Measurements from ENCODE around the gene DAB2. TPM values are rescaled to one million over a fixed set of nuclear protein-coding genes. Genes with fewer than 3 reads are reported as not detected.

The DAB2 gene
- total and polyA plus RNA-seq, 8 donors: 96.8 to 162 (median 120) TPM

- DNase-seq: no peak
- H3K4me3 ChIP-seq: no peak overlapping the region
- H3K9me3 ChIP-seq: no peaks in the 10 kb centered on the region
- H3K4me1 ChIP-seq: peaks cover 28 to 71% of the 10 kb centered on the region in 2 donors
- no peak for TF ChIP-seq CTCF (IDR thresholded peaks at IDR 0.05)
- H3K27ac ChIP-seq: no peak overlapping the region
- no peaks in the 10 kb centered on the region for H3K27me3 ChIP-seq
- no peak for ATAC-seq
- no peaks in the 10 kb centered on the region for H3K36me3 ChIP-seq
- intact Hi-C loops (cut with DNase I): no loop called here
These were observed 11.0 kb downstream of the DAB2 start for GRCh38 chr5:39413771-39414170.

- peak overlapping the region in 1 of 2 donors; percentile 79 for H3K27ac ChIP-seq
- ATAC-seq: no peak
These were observed 11.9 kb downstream of the DAB2 start for GRCh38 chr5:39412721-39413394.

GRCh38 chr5:39411985-39412384 is 12.8 kb downstream of the DAB2 start:
- H3K9me3 ChIP-seq: no peaks in the 10 kb centered on the region
- H3K4me3 ChIP-seq: no peak overlapping the region
- peaks cover 34 to 74% of the 10 kb centered on the region in 2 donors for H3K4me1 ChIP-seq
- H3K27ac ChIP-seq: peak overlapping the region; percentile 54 to 79
- intact Hi-C loops (cut with DNase I): no loop called here
- no peaks in the 10 kb centered on the region for H3K27me3 ChIP-seq
- no peaks in the 10 kb centered on the region for H3K36me3 ChIP-seq
- no peak for TF ChIP-seq CTCF (IDR thresholded peaks at IDR 0.05)
- DNase-seq (no peak), ATAC-seq (no peak)

More at GRCh38 chr5:39412721-39413394, 11.9 kb downstream of the DAB2 start:
- intact Hi-C loops (cut with DNase I): no loop called here
- no peak overlapping the region for H3K4me3 ChIP-seq
- H3K36me3 ChIP-seq: no peaks in the 10 kb centered on the region
- TF ChIP-seq CTCF (IDR thresholded peaks at IDR 0.05): no peak
- DNase-seq: no peak
- peaks cover 34 to 71% of the 10 kb centered on the region in 2 donors for H3K4me1 ChIP-seq
- H3K27me3 ChIP-seq: no peaks in the 10 kb centered on the region
- no peaks in the 10 kb centered on the region for H3K9me3 ChIP-seq

- Histone ChIP-seq H3K4me1 (peaks cover 34 to 69% of the 10 kb centered on the region in 2 donors), H3K27ac (peak overlapping the region; percentile 54 to 79), H3K4me3 (no peak overlapping the region), H3K9me3 (no peaks in the 10 kb centered on the region), H3K27me3 (no peaks in the 10 kb centered on the region), H3K36me3 (peaks cover 0 to 3% of the 10 kb centered on the region in 2 donors)
- DNase-seq (no peak), ATAC-seq (peak; percentile 83)
- intact Hi-C loops (cut with DNase I): no loop called here
- no peak for TF ChIP-seq CTCF (IDR thresholded peaks at IDR 0.05)
These were observed 13.7 kb downstream of the DAB2 start for GRCh38 chr5:39411061-39411460.

GRCh38 chr5:39409033-39409432 is 15.7 kb downstream of the DAB2 start:
- ATAC-seq: no peak

More at GRCh38 chr5:39409033-39409432, 15.7 kb downstream of the DAB2 start:
- H3K27me3 ChIP-seq: no peaks in the 10 kb centered on the region
- peaks cover 34 to 57% of the 10 kb centered on the region in 2 donors for H3K4me1 ChIP-seq
- H3K4me3 ChIP-seq: no peak overlapping the region
- H3K27ac ChIP-seq: peak overlapping the region in 1 of 2 donors; percentile 28
- intact Hi-C loops (cut with DNase I): no loop called here
- no peak for TF ChIP-seq CTCF (IDR thresholded peaks at IDR 0.05)
- no peaks in the 10 kb centered on the region for H3K9me3 ChIP-seq
- DNase-seq: no peak
- H3K36me3 ChIP-seq: peaks cover 0 to 6% of the 10 kb centered on the region in 2 donors

Data from left lung (tissue), 10 donors.